Adrenal gland (tissue), 12 donors: ENCODE results near the gene TPO. TPM values are rescaled to one million over a fixed set of nuclear protein-coding genes. Genes with fewer than 3 reads are reported as not detected.

Source experiments
- DNase-seq, 7 donors: peaks; one replicate each; pipeline ENCODE4 v3.0.0-alpha.2; 2019 to 2020
- H3K27ac ChIP-seq, 5 donors: fragments of 200-600 bp; sonication (generic) in 4 of 5; 1 replicate in 3 of 5; 2 replicates in 2 of 5; pipeline versions ENCODE4 v1.5.1 to v1.8.0; 2016 to 2020; ENCODE audit warnings: mild to moderate bottlenecking in 1 of 5
- H3K27me3 ChIP-seq: fragments of 200-600 bp; 2 replicates; pipeline ENCODE4 v1.8.0; 2021
- H3K36me3 ChIP-seq, 2 donors: fragments of 200-600 bp; replicated peaks in 1 of 2; 1 replicate in 1 of 2; 2 replicates in 1 of 2; pipeline versions ENCODE4 v1.5.1 to v1.8.0; 2018 to 2022
- H3K4me1 ChIP-seq, 2 donors: fragments of 200-600 bp; replicated peaks in 1 of 2; 1 replicate in 1 of 2; 2 replicates in 1 of 2; pipeline versions ENCODE4 v1.5.1 to v1.8.0; 2018 to 2021
- H3K4me3 ChIP-seq, 4 donors: fragments of 200-600 bp; sonication (generic) in 3 of 4; one replicate each; pipeline ENCODE4 v1.5.1; 2016 to 2018
- H3K9me3 ChIP-seq, 3 donors: fragments of 200-600 bp; sonication (generic) in 1 of 3; replicated peaks in 1 of 3; 1 replicate in 2 of 3; 2 replicates in 1 of 3; pipeline versions ENCODE4 v1.5.1 to v1.8.0; 2016 to 2021
- CTCF ChIP-seq, 6 experiments: fragments of 450-650 bp in 4 of 6; fragments of 200-600 bp in 2 of 6; sonication (generic) in 1 of 6; IDR thresholded peaks; 1 replicate in 5 of 6; 2 replicates in 1 of 6; pipeline versions ENCODE4 v1.5.1 to v1.8.0; 2016 to 2021; ENCODE audit warnings: antibody characterized with exemption in 6 of 6, mild to moderate bottlenecking in 2 of 6, moderate library complexity in 1 of 6
- POLR2A ChIP-seq, 2 donors: fragments of 450-650 bp; IDR thresholded peaks; one replicate each; pipeline ENCODE4 v1.6.1; 2017; ENCODE audit warnings: antibody characterized with exemption in 2 of 2, mild to moderate bottlenecking in 2 of 2, moderate library complexity in 1 of 2
- WGBS, 4 donors: extraction: QIAGEN DNeasy Blood & Tissue Kit in 2 of 4; methylation state at CpG; one replicate each; pipeline versions ENCODE4 v1.1.5 to v1.1.7; 2013 to 2017; 5-methylcytosine and 5-hydroxymethylcytosine counted together
- intact Hi-C, 2 donors: fragments of 100-400 bp; cut with DNase I; formaldehyde crosslinking; loops; one replicate each; pipeline versions ENCODE4 v1.14.1 to v1.15.0; 2022 to 2023
- polyA plus RNA-seq, 3 donors: library from polyadenylated mRNA; stranded (reverse); fragments of 200-250 nt in 2 of 3; fragments of 350-450 nt in 1 of 3; fragmentation: Illumina TruSeq in 1 of 3; extraction: RNeasy Lipid Tissue Mini Kit (QIAGEN cat#74804) in 1 of 3; gene quantifications; one replicate each; pipeline ENCODE4 v1.2.3, GENCODE V29; 2013 to 2014
- total RNA-seq, 9 donors: library from RNA; depleted of rRNA in 4 of 9; stranded (reverse); fragments of >200 nt in 4 of 9; fragments of 120-200 nt in 1 of 9; fragmentation: NEBNext Ultra II Directional in 1 of 9; extraction: Animal tissue kit (Norgen Biotek cat#: 25700) in 1 of 9; gene quantifications; one replicate each; pipeline versions ENCODE4 v1.1.0 to v1.2.4, GENCODE V29; 2013 to 2023
- donor health status: healthy with polysubstance abuse.
- donor health status: Bipolar disorder and iron deficiency.
- donor health status: DM: yes; HTN: yes; CAD: no.
- donor health status: DM: no; HTN: no; CAD: no.
- donor health status: DM: no; HTN: no; CAD: no.
- donor health status: DM: yes; HTN: yes; CAD: no.

TPO gene
- total and polyA plus RNA-seq, 12 donors, result 0.08 to 16.0 (median 1.6) TPM; not detected in 8

GRCh38 chr2:1453561-1453960, 40.3 kb downstream of the TPO start:
- WGBS, 4 donors, result 83 to 90% (median 88%) methylated on average over 8 to 12 of the region's 12 CpGs
- Histone ChIP-seq H3K27ac (no peak overlapping the region), H3K9me3 (no peaks in the 10 kb centered on the region), H3K4me1 (no peaks in the 10 kb centered on the region), H3K4me3 (no peak overlapping the region), H3K27me3 (no peaks in the 10 kb centered on the region), H3K36me3 (no peaks in the 10 kb centered on the region)
- intact Hi-C loops, result no loop called here
- no peak for DNase-seq
- no peak for TF ChIP-seq CTCF (IDR thresholded peaks at IDR 0.05)
- TF ChIP-seq POLR2A (IDR thresholded peaks at IDR 0.05), result no peak

GRCh38 chr2:1454346-1454745, 41.1 kb downstream of the TPO start:
- DNase-seq, result no peak
- no peaks in the 10 kb centered on the region for H3K4me1 ChIP-seq
- no peaks in the 10 kb centered on the region for H3K9me3 ChIP-seq
- WGBS, 4 donors, result 86 to 91% (median 90%) methylated on average over 2 to 7 of the region's 7 CpGs
- H3K27me3 ChIP-seq, result no peaks in the 10 kb centered on the region
- no peaks in the 10 kb centered on the region for H3K36me3 ChIP-seq
- TF ChIP-seq POLR2A (IDR thresholded peaks at IDR 0.05) (no peak), CTCF (IDR thresholded peaks at IDR 0.05) (no peak)
- no peak overlapping the region for H3K4me3 ChIP-seq
- intact Hi-C loops, result no loop called here
- no peak overlapping the region for H3K27ac ChIP-seq

- no peak for TF ChIP-seq POLR2A (IDR thresholded peaks at IDR 0.05)
- no peak for TF ChIP-seq CTCF (IDR thresholded peaks at IDR 0.05)
- DNase-seq, result no peak
- Histone ChIP-seq H3K9me3 (no peaks in the 10 kb centered on the region), H3K27ac (no peak overlapping the region), H3K4me3 (no peak overlapping the region), H3K4me1 (no peaks in the 10 kb centered on the region), H3K27me3 (no peaks in the 10 kb centered on the region), H3K36me3 (no peaks in the 10 kb centered on the region)
- 51 to 61% (median 57%) methylated on average over 6 of the region's 6 CpGs for WGBS, 4 donors
- intact Hi-C loops, result no loop called here
These were observed 42.2 kb downstream of the TPO start for GRCh38 chr2:1455466-1455865.

GRCh38 chr2:1458432-1458831, 45.2 kb downstream of the TPO start:
- no peak for DNase-seq
- intact Hi-C loops, result no loop called here
- Histone ChIP-seq H3K9me3 (no peaks in the 10 kb centered on the region), H3K4me3 (no peak overlapping the region), H3K27ac (no peak overlapping the region), H3K27me3 (no peaks in the 10 kb centered on the region), H3K4me1 (no peaks in the 10 kb centered on the region), H3K36me3 (no peaks in the 10 kb centered on the region)
- 70 to 85% (median 84%) methylated on average over 2 of the region's 2 CpGs for WGBS, 4 donors
- TF ChIP-seq POLR2A (IDR thresholded peaks at IDR 0.05), result no peak
- TF ChIP-seq CTCF (IDR thresholded peaks at IDR 0.05), result no peak
